Skeletal muscle satellite cell (primary cell): ENCODE data around the gene CFAP410.
"Not testable (repeated sequence)": the region's sequence is repeated elsewhere in the genome, so short reads cannot be mapped to it uniquely, and the experiment has no call there.

Experiments
- H3K27me3 ChIP-seq: 2 replicates; pipeline ENCODE4 v1.7.0; 2013; ENCODE audit warnings: low read length; ENCODE audit not compliant: control insufficient read depth, insufficient read depth
- H3K36me3 ChIP-seq: 2 replicates; pipeline ENCODE4 v1.7.0; 2013; ENCODE audit warnings: mild to moderate bottlenecking, control low read depth, low read length; ENCODE audit not compliant: insufficient read depth
- H3K4me1 ChIP-seq: 2 replicates; pipeline ENCODE4 v1.7.0; 2013; ENCODE audit warnings: low read length; ENCODE audit not compliant: control insufficient read depth, insufficient read depth
- H3K4me2 ChIP-seq: 2 replicates; pipeline ENCODE4 v1.7.0; 2013; ENCODE audit warnings: mild to moderate bottlenecking, low read length
- H3K4me3 ChIP-seq: 2 replicates; pipeline ENCODE4 v1.7.0; 2013; ENCODE audit warnings: low read length
- H3K9ac ChIP-seq: 2 replicates; pipeline ENCODE4 v1.7.0; 2013; ENCODE audit warnings: mild to moderate bottlenecking, low read depth, low read length, moderate library complexity
- H3K9me3 ChIP-seq: replicated peaks from 2 replicates; pipeline ENCODE4 v1.7.0; 2013; ENCODE audit warnings: mild to moderate bottlenecking, control low read depth, low read length

The CFAP410 gene

GRCh38 chr21:44291078-44291935 is 47.9 kb downstream of the CFAP410 start:
- Histone ChIP-seq H3K36me3 (no peaks in the 10 kb centered on the region), H3K4me1 (peaks cover 9% of the 10 kb centered on the region), H3K27me3 (peaks cover 27% of the 10 kb centered on the region), H3K9ac (no peak overlapping the region), H3K9me3 (no peaks in the 10 kb centered on the region), H3K4me3 (no peak overlapping the region), H3K4me2 (no peak overlapping the region)

- H3K4me3 ChIP-seq, result no peak overlapping the region
- no peak overlapping the region for H3K4me2 ChIP-seq
- H3K9me3 ChIP-seq, result no peaks in the 10 kb centered on the region
- H3K27me3 ChIP-seq, result peaks cover 27% of the 10 kb centered on the region
- H3K4me1 ChIP-seq, result peaks cover 13% of the 10 kb centered on the region
- H3K36me3 ChIP-seq, result no peaks in the 10 kb centered on the region
- no peak overlapping the region for H3K9ac ChIP-seq
Measured at GRCh38 chr21:44290327-44291077, 48.7 kb downstream of the CFAP410 start.

GRCh38 chr21:44289381-44290010 is 49.7 kb downstream of the CFAP410 start:
- Histone ChIP-seq H3K36me3 (no peaks in the 10 kb centered on the region), H3K27me3 (peaks cover 33% of the 10 kb centered on the region), H3K9me3 (no peaks in the 10 kb centered on the region), H3K4me2 (no peak overlapping the region), H3K4me3 (no peak overlapping the region), H3K9ac (no peak overlapping the region), H3K4me1 (peaks cover 10% of the 10 kb centered on the region)

GRCh38 chr21:44288251-44289110 is 50.7 kb downstream of the CFAP410 start:
- Histone ChIP-seq H3K9ac (no peak overlapping the region), H3K4me3 (no peak overlapping the region), H3K9me3 (no peaks in the 10 kb centered on the region), H3K27me3 (peaks cover 33% of the 10 kb centered on the region), H3K4me2 (no peak overlapping the region), H3K4me1 (peaks cover 7% of the 10 kb centered on the region), H3K36me3 (no peaks in the 10 kb centered on the region)

- H3K4me3 ChIP-seq, result no peak overlapping the region
- no peaks in the 10 kb centered on the region for H3K36me3 ChIP-seq
- H3K27me3 ChIP-seq, result peaks cover 33% of the 10 kb centered on the region
- H3K9ac ChIP-seq, result no peak overlapping the region
- H3K4me2 ChIP-seq, result no peak overlapping the region
- H3K4me1 ChIP-seq, result peaks cover 7% of the 10 kb centered on the region
- no peaks in the 10 kb centered on the region for H3K9me3 ChIP-seq
Measured at GRCh38 chr21:44286716-44287632, 52.2 kb downstream of the CFAP410 start.

GRCh38 chr21:44286086-44286715 is 53.0 kb downstream of the CFAP410 start:
- Histone ChIP-seq H3K4me3 (no peak overlapping the region), H3K4me1 (peaks cover 7% of the 10 kb centered on the region), H3K27me3 (peaks cover 33% of the 10 kb centered on the region), H3K4me2 (no peak overlapping the region), H3K36me3 (no peaks in the 10 kb centered on the region), H3K9ac (no peak overlapping the region), H3K9me3 (no peaks in the 10 kb centered on the region)

- H3K4me1 ChIP-seq, result peaks cover 7% of the 10 kb centered on the region
- H3K4me3 ChIP-seq, result peak within 1 kb of the TSS; percentile 47
- no peak within 1 kb of the TSS for H3K9ac ChIP-seq
- H3K27me3 ChIP-seq, result peaks cover 26% of the 10 kb centered on the region
- peak within 1 kb of the TSS; percentile 71 for H3K4me2 ChIP-seq
- H3K36me3 ChIP-seq, result no peaks in the 10 kb centered on the region
- H3K9me3 ChIP-seq, result no peaks in the 10 kb centered on the region
Measured at GRCh38 chr21:44285138-44285992, 53.8 kb downstream of the CFAP410 start, which contains the start of gene AIRE. TSS of gene AIRE (plus strand) at chr21:44285876. CDS start at chr21:44286007, 131 bp downstream.

- no peak overlapping the region for H3K9ac ChIP-seq
- peaks cover 28% of the 10 kb centered on the region for H3K27me3 ChIP-seq
- H3K9me3 ChIP-seq, result no peaks in the 10 kb centered on the region
- H3K4me2 ChIP-seq, result no peak overlapping the region
- no peak overlapping the region for H3K4me3 ChIP-seq
- H3K36me3 ChIP-seq, result no peaks in the 10 kb centered on the region
- H3K4me1 ChIP-seq, result peaks cover 7% of the 10 kb centered on the region
Measured at GRCh38 chr21:44283948-44284347, 55.2 kb downstream of the CFAP410 start.

- peaks cover 26% of the 10 kb centered on the region for H3K27me3 ChIP-seq
- not testable (repeated sequence) for H3K4me1 ChIP-seq, H3K4me2 ChIP-seq, H3K4me3 ChIP-seq, H3K9ac ChIP-seq, H3K36me3 ChIP-seq, H3K9me3 ChIP-seq
Measured at GRCh38 chr21:44283211-44283785, 55.9 kb downstream of the CFAP410 start.
